ENCODE data around the gene PPOX.

Gene PPOX

DNA sequence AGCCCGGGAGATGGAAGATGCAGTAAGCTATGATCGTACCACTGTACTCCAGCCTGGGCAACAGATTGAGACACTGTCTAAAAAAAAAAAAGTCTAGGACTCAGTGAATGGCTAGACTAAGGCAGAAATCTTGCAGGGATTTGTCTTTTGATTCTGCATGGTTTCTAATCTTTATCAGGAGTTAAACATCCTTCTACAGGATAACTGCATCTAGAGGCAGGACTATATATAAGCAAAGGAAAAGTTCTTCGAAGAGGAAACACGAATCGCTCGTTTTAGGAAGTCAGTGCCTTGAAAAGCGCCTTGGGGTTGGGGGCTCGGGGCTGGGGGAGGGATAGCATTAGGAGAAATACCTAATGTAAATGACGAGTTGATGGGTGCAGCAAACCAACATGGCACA lies 13.1 kb upstream of the PPOX start:
- no peak for DNase-seq (ENCODE audit: low read depth in 2 of 2)

DNA sequence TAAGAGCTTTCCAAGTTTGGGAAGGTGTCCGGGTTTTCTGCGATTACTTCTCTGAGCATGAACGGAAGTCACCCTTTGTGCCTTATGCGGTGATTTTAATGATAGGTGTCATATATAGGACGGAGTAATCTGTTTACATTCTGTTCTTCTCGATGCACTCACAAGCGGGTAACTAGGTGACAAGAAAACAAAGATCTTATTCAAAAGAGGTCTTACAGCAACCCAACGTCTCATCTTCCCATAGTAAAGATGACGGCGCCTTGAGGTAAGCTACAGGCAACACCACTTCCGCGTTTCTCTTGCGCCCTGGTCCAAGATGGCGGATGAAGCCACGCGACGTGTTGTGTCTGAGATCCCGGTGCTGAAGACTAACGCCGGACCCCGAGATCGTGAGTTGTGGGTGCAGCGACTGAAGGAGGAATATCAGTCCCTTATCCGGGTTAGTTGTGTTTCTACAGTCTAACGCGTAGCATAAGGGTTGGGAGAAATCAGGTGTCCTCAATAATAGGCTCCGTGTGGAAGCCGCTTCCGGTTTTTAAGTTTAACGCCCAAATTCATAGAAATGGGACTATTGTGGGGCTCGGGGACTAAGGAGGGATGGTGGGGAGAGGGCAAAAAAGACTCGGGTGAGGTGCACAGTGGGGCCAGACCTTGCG lies 12.4 kb upstream of the PPOX start, which contains the start of gene UFC1:
TSS of gene UFC1 (plus strand) at position 297 of the 656 bp plus-strand sequence. CDS start at position 317, 20 bp downstream.
- DNase-seq (ENCODE audit: low read depth in 2 of 2) = peak; percentile 55 to 65

DNA sequence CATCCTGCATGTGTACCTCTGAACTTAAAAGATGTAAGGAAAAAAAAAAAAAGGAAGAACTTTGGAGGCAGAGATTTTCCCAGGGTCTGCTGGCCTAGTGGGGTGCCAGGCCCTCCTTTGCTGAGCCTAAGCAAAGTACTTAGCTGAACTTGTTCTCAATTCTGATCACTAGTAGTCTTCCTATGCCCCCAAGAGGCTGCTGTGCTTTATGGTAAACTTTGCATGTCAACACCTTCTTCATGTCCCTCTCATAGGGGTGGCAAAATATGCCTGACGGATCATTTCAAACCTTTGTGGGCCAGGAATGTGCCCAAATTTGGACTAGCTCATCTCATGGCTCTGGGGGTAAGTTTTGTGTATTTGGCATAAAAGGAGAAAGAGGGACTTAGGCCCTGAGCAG lies 8.4 kb upstream of the PPOX start:
- DNase-seq (ENCODE audit: low read depth in 2 of 2) = no peak

DNA sequence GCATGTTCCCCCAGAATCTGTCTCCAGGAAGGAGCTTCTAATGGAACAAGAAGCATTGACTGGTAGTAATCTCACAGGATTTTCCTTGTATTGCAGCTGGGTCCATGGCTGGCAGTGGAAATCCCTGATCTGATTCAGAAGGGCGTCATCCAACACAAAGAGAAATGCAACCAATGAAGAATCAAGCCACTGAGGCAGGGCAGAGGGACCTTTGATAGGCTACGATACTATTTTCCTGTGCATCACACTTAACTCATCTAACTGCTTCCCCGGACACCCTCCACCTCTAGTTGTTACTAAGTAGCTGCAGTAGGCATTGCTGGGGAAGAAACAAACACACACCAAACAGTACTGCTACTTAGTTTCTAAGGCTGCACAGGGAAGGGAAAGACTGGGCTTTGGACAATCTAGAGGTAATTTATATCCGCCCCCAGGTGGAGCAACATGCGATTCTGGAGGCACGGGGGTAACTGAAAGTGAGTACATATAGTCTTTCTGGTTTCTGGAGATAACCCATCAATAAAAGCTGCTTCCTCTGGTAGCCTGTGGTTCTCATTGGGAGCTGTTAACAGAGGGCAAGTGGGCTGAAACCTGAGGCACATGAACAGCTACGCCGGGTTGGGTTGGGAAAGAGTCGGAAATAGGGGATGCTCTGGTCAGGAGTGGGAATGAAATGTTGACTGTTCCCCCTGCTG lies 7.8 kb upstream of the PPOX start:
- no peak for DNase-seq (ENCODE audit: low read depth in 2 of 2)

DNA sequence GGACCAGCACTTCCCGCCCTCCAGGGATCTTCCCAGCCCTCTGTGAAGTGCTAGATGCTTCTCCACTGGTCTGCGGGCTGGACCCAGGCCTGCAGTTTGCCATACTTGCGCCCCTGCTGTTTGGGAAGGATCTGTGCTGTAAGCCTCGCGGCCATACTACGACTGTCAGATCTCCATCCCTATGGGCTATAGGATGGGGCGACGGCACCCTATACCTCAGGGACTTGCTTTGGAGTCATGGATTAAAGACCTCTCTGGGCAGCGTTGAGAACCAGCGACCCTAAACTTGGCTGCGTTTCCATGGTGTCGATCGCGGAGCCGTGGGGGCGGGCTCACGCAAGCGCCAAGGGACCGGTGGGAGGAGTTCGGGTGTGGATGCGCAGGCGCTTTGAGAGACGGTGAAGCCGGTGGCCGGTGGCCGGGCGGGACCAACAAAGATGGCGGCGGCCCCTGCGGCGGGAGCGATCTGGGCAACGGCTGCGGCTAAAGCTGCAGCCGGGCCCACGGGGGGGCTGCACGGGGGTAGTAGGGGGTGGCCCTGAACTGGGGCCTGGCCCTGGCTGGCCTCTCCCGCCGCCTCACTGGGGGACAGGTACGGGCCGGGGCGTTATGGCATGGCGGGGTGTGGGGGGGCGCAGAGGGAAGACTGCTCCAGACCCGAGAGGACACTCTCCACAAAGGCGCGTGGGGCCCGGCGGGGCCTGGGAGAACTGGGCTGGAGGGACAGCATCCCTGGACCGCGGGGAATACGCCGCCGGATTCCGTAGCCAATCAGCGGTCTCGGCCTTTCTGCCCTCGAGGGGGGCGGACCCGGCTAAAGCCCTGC lies 6.9 kb upstream of the PPOX start, which contains the start of gene USP21:
TSS of gene USP21 (plus strand) at position 414 of the 826 bp plus-strand sequence. CDS start 1,141 bp downstream, outside the sequence.
- peak; percentile 82 to 83 for DNase-seq (ENCODE audit: low read depth in 2 of 2)

DNA sequence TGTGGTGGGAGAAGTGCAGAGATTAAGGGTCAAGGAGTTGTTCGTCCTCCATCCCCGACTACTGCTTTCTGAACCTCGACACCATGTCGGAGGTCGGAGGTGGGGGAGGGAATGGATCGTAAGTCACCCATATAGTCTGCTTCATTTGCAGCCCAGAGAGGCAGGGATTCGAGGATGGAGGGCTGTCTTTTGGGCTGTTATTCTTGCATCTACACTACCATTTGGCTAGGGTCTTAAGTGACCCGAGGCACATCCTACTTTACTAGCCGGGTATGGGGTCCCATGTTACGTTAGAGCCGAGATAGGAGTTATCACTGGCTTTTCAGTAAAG lies 6.3 kb upstream of the PPOX start:
- no peak for DNase-seq (ENCODE audit: low read depth in 2 of 2)

DNA sequence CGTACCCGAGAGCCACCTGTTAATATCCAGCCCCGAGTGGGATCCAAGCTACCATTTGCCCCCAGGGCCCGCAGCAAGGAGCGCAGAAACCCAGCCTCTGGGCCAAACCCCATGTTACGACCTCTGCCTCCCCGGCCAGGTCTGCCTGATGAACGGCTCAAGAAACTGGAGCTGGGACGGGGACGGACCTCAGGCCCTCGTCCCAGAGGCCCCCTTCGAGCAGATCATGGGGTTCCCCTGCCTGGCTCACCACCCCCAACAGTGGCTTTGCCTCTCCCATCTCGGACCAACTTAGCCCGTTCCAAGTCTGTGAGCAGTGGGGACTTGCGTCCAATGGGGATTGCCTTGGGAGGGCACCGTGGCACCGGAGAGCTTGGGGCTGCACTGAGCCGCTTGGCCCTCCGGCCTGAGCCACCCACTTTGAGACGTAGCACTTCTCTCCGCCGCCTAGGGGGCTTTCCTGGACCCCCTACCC lies 5.5 kb upstream of the PPOX start:
- no peak for DNase-seq (ENCODE audit: low read depth in 2 of 2)

DNA sequence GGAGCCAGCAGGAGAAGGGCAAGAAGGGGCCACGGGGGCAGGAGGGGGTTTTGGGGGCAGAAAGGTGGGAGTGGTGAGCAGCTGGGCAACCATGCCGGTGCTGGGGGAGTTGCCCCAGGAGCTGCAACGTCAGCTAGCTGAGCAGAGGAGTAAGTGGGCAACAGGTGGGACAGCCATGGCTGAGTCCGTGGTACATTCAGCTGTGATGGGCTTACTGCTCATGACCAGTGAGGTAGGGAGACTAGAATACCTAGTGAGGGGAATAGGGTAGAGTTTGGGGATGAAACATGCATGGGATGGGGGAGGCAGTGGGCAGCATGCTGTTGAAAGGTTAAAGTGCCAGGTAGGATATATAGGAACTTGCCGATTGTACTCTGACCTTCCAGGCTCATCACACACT lies 4.6 kb upstream of the PPOX start:
- DNase-seq (ENCODE audit: low read depth in 2 of 2) = no peak

DNA sequence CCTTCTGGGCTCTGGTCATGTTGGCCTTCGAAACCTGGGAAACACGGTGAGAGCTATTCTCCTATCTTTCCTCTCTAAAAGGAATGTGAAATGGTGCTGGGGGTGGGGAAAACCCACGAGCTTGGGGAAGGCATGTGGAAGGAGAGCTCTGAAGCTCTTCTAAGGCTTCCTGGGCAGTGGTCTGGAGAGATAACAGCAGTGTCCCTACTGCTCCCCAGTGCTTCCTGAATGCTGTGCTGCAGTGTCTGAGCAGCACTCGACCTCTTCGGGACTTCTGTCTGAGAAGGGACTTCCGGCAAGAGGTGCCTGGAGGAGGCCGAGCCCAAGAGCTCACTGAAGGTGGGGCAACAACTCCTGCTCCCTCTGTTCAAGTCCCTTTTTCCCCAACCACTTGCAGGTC lies 4.2 kb upstream of the PPOX start:
- no peak for DNase-seq (ENCODE audit: low read depth in 2 of 2)

DNA sequence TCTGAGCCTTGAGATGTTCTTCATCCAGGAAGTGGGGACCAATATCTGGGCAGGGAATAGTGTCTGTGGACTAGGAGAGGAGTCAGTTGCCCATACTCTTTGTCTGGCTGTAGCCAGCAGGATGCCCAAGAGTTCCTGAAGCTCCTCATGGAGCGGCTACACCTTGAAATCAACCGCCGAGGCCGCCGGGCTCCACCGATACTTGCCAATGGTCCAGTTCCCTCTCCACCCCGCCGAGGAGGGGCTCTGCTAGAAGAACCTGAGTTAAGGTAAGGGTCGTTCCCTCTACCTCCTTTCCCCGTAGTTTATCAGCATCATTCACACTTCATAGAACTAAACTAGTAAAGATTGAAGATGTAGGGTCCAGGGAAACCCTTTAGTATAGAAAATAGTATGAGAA lies 3.4 kb upstream of the PPOX start:
- DNase-seq (ENCODE audit: low read depth in 2 of 2) = no peak

DNA sequence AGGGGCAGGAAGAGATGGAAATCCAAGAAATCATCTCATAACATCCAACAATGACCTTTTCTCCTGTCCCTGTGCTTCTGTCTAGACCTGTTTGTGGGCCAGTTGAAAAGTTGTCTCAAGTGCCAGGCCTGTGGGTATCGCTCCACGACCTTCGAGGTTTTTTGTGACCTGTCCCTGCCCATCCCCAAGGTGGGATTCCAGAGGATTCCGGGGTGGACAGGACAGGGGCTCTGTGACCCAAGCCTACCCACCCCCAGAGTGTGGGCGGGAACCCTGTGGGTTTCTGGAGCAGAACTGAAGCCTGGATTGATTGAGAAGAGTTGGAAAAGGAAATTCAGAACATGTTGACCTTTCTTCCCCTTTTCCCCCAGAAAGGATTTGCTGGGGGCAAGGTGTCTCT lies 2.4 kb upstream of the PPOX start:
- no peak for DNase-seq (ENCODE audit: low read depth in 2 of 2)

DNA sequence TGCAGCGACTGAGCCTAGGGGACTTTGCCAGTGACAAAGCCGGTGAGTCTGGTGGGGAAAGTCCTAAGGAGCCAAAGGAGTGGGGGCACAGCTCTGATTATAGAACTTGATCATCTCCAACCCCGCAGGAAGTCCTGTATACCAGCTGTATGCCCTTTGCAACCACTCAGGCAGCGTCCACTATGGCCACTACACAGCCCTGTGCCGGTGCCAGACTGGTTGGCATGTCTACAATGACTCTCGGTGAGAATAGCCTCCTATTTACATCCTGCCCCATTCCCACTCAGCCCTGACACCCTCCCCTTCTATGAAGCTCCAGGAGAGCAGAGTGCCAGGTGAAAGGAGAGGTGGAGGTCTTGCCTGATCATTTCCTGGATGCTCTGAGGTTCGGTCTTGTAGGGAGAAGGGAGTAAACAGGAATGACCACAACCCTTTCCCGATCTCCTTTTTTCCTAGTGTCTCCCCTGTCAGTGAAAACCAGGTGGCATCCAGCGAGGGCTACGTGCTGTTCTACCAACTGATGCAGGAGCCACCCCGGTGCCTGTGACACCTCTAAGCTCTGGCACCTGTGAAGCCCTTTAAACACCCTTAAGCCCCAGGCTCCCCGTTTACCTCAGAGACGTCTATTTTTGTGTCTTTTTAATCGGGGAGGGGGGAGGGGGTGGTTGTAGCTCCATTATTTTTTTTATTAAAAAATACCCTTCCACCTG lies 1.2 kb upstream of the PPOX start:
- DNase-seq (ENCODE audit: low read depth in 2 of 2) = no peak

DNA sequence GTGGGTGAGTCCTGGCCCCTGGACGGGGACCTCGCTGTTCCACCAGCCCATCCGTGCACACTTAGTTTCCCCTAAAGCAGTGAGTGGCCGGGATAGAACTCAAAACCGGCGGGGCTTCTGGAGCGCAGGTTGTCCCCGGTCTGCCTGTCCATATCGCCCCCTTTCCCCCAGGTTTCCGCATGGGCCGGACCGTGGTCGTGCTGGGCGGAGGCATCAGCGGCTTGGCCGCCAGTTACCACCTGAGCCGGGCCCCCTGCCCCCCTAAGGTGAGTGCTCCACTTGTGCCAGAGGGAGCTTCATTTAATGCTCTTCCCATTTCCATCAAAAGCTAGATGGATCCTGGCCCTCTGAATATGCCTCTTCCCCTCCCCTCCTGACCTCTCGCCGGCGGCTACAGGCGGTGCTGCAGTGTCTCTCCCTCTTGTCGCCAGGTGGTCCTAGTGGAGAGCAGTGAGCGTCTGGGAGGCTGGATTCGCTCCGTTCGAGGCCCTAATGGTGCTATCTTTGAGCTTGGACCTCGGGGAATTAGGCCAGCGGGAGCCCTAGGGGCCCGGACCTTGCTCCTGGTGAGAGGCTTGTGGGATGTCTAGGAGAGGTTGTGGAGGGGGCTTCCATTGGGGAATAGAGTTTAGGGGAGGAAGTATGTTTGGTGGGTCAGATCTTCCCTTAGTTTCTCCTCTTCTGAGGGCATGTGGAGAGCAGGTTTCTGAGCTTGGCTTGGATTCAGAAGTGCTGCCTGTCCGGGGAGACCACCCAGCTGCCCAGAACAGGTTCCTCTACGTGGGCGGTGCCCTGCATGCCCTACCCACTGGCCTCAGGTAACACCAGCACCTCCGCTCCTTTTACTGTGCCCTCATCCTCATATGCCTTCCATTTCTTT lies 683 bp downstream of the PPOX start:
- no peak for DNase-seq (ENCODE audit: low read depth in 2 of 2)

DNA sequence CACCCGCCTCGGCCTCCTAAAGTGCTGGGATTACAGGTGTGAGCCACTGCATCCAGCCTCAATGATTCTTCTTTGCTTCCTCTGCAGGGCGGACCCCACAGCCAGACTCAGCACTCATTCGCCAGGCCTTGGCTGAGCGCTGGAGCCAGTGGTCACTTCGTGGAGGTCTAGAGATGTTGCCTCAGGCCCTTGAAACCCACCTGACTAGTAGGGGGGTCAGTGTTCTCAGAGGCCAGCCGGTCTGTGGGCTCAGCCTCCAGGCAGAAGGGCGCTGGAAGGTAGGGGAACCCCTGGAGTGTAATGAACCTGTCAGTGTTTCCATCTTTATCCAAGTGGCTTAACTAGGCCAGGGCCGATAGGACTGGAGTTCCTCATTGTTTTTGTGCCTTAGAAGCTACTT lies 2.7 kb downstream of the PPOX start:
- no peak for DNase-seq (ENCODE audit: low read depth in 2 of 2)

DNA sequence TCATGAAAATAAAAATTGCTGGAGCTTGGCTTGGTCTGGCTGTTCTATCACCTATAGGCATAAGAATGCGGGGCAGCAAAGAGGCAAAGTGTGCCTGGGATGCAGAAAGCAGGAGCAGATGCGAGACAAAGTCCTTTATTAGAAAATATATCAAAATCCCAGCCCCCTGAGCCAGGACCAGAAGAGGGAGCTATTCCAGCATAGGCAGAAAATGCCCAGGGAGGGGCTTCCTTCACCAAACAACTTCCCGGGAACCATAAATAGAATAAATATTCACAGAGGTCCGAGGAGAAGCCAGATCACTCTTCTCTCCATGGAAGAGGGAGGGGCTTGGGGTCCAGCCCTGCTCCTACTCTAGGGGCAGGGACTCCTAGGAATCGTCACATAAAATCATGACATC lies 5.0 kb downstream of the PPOX start:
- no peak for DNase-seq (ENCODE audit: low read depth in 2 of 2)

DNA sequence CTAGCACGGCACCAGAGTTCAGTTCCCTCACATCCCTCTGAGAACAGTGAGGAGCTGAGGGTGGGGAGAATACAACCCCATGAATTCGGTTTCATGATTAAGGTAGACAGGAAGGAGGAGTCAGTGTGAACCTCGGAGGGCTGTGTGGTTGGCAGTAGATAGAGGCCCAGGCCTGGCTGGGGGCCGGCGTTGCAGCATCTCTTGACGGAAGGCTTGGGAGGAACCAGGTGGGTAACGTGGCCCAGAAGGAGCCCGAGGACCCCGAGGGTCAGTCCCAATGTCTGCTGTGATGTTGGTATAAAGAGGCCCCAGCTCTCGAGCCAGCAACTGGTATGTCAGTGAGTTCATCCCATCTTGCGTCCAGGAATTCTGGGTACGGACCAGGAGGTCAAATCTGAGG lies 5.5 kb downstream of the PPOX start:
- no peak for DNase-seq (ENCODE audit: low read depth in 2 of 2)

DNA sequence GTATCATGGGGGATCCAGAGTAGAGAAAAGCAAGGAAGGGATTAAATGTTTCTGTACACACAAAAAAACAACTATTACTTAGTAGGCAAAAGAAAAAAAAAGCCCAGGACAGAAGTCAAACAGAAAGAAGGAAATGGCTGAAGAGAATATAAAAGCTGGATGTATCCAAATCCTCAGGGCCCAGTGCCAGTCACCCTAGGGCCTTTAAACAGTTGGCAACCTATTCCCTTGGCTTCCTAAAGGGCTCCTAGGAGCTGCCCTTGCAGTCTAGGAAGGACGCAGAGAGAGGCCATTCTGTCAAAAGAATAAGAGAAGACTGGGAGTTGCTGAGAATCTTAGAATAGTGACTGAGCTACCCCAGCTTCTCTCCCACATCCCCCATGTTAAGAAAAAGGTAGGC lies 6.1 kb downstream of the PPOX start:
- no peak for DNase-seq (ENCODE audit: low read depth in 2 of 2)

DNA sequence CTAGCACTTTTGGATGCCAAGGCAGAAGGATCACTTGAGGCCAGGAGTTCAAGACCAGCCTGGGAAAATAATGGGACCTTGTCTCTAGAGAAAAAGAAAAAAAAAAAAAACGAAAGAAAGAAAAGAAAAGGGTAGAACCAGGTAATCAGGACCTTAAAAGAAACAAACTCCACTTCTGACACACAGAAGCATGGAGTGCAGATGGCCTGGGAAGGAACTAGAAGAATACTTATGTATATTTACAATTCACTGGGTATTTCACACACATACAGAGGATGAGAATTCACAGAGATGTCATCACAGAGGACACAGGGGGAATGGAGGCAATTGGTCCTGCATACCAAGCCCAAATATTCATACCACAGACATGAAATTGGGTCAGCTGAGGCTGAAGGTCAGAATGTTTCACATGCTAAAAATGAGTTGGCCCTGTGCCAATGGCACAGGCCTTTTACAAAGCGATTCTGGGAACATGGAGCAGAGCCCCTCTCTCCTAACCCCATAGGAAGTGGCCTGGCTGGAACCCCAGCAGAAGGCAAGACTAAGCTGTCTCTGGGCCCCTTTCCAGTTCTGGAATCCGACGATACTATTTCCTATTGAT lies 6.7 kb downstream of the PPOX start:
- DNase-seq (ENCODE audit: low read depth in 2 of 2) = no peak

DNA sequence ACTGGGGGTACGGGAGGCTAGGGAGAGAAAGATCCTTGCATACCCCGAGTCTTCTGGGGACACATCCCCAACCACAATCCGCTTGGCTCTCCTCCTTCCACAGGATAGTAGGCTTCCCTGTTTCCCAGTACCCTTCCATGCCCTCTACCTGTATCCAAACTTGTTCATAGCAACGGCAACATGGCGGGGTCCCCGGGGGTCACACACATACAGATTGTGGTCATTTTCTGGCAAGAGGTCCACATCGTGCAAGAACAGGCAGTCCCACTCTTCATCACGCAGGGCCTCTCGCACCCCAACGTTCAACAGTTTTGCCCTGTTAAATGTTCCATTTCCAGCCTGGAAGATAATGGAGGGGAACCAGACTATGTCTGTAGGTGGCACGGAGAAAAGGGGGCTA lies 7.5 kb downstream of the PPOX start:
- no peak for DNase-seq (ENCODE audit: low read depth in 2 of 2)

DNA sequence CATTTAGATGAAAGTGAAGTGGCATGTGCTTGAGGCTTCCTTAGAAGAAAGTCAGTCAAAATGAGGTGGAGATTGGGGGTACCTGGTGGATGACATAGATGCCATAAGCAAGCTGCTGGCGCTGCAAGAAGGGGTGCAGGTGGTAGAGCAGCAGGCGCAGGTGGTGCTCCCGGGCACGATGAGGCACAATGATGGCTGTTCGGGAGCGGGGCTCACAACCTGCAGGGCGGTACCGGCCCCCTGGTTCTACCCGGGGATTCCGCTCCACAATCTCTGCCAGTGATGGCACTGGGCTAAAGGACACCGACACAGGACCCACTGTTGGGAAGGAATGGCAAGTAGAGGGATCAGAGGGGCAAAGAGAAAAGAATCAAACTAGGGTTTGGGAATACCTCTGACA lies 8.7 kb downstream of the PPOX start:
- DNase-seq (ENCODE audit: low read depth in 2 of 2) = no peak

Measured in stimulated activated CD8-positive, alpha-beta memory T cell treated with anti-CD3 and anti-CD28 coated beads, Interleukin-15, amount 100 ng/mL, for 4 hours (primary cell).